HG03097 (cell line): ENCODE data around the gene CDC42.
"Not testable (repeated sequence)": the region's sequence is repeated elsewhere in the genome, so short reads cannot be mapped to it uniquely, and the experiment has no call there.

Experiments used
- ATAC-seq: cut with Tn5 transposase; IDR thresholded peaks from one replicate; pipeline ENCODE4 v1.9.1; 2021; ENCODE audit not compliant: unreplicated experiment, low FRiP score

The CDC42 gene

DNA sequence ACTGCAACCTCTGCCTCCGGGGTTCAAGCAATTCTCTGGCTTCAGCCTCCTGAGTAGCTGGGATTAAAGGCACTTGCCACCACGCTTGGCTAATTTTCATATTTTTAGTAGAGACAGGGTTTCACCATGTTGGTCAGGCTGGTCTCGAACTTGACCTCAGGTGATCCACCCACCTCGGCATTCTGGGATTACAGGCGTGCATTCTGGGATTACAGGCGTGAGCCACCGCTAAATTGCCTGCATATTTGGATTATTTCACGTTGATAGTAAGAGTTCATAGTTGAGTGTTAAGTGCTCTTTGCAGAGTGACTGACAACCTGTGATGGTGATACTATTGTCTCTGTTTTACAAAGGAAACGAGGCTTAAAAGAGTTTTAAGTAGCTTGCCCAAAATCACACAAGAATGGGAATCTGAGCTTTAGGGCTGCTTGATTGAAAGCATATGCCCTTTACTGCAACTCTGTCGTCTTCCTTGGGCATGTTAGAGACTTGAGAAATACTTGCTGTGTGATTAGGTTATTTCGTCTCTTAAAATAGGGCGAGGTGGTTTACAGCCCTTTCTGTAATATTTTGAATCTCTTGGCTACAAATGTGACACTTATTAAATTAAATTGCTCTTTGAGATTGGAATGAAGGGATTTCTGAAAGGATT is 12.4 kb downstream of the CDC42 start:
- ATAC-seq: no peak

- ATAC-seq: no peak
These were observed 19.0 kb downstream of the CDC42 start for GRCh38 chr1:22071511-22071910.

- no peak for ATAC-seq
These were observed 22.3 kb downstream of the CDC42 start for GRCh38 chr1:22074803-22075202.

GRCh38 chr1:22075718-22076117 is 23.2 kb downstream of the CDC42 start:
- ATAC-seq: no peak

DNA sequence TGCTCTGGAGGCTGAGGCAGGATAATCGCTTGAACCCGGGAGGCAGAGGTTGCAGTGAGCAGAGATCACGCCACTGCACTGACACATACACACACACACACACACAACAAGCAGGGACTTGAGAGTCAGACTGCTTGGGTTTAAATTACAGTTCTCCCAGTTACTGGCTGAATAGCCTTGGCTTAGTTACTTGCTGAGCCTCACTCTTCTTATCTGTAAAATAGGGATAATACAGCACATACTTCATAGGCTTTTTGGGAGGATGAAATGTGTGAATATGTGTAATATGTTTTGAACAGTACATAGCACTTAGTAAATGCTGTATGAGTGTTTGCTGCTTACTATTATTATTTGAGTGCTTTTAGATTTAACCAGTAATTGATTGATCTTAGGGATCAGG is 23.8 kb downstream of the CDC42 start:
- ATAC-seq: no peak

DNA sequence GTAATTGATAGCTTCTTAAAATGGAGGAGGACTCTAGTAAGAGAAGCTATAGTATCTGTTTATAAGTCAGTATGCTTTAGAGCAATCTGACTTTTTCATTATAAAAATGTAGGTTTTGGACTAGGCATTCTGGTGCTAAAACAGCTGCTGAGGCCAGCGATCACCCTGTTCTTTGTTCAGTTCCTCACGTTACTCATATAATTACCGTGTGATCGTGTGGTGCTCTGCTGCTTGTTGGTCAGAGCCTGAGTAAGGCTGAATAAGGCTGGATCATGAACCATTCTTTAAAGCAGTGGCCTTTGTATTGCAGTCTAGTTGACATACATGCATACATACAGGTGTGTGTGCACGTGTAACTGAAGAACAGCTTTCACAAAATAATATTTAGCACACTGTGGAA is 25.2 kb downstream of the CDC42 start:
- no peak for ATAC-seq

GRCh38 chr1:22078133-22078532 is 25.6 kb downstream of the CDC42 start:
- ATAC-seq: no peak

DNA sequence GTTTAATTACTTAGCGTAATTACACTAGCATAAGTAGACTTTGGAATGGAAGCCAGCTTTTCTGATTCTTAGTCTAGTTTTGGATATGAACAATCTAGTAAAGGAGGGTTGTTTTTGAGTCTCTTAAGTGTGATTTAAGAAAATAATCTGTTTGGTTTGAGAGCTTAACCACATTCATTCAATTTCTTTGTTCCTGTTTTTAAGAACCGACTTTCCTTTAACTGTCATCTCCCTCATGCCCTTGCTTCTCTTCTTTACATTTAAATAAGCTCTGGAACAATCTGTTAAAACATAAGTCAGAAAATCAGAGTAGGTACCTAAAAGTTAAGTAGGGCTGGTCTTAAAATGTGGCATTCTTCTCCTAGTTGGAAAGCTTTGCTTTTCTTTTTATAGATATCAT is 27.7 kb downstream of the CDC42 start:
- no peak for ATAC-seq

DNA sequence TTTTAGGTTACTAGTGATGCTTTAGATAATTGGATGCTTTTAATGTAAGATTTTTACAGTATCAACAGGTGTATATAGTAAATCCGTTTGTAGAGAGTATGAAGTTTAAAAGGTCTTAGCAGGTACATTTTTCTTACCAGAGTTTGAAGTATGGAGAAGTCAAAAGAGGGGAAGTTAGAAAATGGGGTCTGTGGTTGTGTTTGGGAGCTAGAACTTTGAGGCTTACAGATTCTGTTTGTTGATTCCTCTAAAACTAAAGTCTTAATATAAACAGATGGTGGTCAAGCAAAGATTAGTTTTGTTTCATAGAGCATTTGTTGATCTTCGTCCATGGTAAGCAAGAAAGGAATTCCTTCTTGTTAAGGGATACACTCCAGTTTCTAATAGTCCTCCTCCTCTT is 35.8 kb downstream of the CDC42 start:
- no peak for ATAC-seq

DNA sequence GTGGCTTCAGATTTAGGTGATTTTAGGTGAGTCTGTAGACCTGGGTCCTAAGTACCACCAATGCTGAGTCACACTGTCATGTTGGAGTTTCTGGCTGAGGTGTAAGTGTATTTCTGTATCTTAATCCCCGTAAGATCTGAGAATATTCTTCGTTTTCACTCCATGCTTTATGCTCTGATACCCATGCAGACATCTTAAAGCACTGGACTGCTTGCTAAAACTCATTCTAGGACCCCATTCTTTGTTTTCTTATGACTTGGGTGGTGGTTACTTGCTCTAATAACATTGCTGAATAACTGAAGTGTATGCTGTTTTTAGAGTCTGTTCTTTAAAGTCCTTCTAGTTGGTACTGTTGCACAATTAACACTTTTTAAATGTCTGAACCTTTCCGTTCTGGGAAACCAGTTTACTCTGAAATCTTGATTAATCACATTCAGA is 36.6 kb downstream of the CDC42 start:
- no peak for ATAC-seq

DNA sequence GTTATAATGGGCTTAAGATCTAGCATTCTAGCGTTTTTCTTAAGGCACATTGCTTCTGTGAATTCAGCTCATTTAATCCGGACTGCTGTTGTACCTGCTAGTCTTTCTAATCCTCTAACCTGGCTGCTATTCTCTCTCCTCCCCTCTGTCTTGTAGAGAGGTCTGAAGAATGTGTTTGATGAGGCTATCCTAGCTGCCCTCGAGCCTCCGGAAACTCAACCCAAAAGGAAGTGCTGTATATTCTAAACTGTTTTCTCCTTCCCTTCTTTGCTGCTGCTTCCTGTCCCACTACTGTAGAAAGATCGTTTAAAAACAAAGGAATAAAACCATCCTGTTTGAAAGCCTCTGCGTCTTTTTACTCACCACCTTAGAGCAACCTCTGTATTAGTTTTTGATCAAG is 37.3 kb downstream of the CDC42 start:
- ATAC-seq: no peak

DNA sequence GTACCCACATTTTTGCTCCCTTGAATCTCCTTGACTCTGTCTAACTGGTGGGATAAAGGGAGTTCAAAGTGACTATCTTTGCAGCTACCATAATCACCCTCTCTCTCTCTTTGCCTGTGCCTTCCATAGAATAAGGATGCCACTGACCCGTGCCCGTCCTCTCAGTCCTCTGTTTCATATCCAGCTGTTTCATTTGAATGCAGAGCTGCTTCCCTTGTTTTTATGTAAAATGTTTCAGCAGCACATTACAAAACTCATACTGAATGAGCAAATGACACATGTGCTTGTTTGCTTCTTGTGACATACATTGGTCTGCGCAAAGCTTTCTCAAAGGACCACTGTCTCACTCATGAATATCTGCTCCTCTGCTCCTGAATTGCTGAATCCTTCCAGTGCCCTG is 38.4 kb downstream of the CDC42 start:
- no peak for ATAC-seq

GRCh38 chr1:22092026-22092768 is 39.7 kb downstream of the CDC42 start:
- not testable (repeated sequence) for ATAC-seq

- ATAC-seq: no peak
These were observed 41.0 kb downstream of the CDC42 start for GRCh38 chr1:22093513-22093912.

GRCh38 chr1:22096036-22096435 is 43.5 kb downstream of the CDC42 start:
- no peak for ATAC-seq

DNA sequence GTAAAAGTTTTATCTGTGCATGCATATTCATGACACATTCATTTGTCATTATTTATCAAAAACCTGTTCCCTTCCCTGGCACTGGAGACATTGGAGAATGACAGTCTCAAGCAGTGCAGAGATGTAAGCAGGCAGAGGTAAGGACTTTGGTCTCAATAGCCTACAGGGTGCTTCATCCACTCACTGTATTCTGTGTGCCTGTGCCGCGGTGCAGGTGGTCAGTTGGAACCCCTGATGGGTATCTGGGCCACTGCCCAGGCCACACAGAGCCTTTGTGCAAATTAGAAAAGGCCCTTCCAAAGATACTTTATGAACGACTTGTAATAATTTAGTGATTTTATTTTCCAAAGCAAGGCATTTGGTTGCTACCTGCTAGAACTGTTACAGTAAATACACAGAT is 44.0 kb downstream of the CDC42 start:
- ATAC-seq: no peak

- no peak for ATAC-seq
These were observed 46.2 kb downstream of the CDC42 start for GRCh38 chr1:22098752-22099151.

DNA sequence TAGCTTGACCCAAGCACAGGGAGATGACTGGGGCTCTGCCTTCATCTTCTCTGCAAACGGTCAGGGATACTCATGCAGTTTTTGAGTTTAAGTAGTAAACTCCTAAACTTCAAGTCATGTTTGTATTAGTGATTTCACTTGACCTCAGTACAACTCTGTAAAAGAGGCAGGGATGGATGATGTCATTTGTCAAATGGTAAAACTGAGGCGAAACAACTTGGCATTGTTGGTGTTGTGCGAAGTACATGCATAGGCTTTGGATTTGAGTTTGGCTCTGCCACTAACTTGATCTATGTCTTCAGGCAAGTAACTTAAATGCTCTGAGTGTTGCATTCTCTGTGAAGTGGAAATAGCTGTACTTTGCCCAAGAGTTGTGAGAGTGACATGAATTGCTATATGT is 47.7 kb downstream of the CDC42 start:
- no peak for ATAC-seq

DNA sequence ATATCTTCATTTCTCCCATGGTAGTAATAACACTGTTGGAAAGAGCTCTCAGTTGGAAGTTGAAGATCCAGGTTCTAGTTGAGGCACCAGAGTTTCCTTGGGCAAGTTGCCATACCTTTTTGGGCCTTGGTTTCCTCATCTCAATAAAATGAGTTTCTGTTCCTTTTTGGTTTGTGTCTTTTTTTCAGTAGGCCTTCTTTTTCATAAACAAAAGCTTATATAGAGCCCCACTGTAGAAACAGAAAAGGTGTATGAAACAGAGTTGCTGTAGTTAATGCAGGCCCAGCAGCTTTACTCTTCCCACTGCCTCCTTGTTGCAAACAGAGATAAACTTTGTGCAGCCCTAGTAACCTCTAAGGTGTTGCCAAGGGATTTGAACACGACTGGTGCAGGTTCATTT is 48.7 kb downstream of the CDC42 start:
- no peak for ATAC-seq

- ATAC-seq: no peak
These were observed 49.5 kb downstream of the CDC42 start for GRCh38 chr1:22101995-22102394.

- ATAC-seq: no peak
These were observed 50.2 kb downstream of the CDC42 start for GRCh38 chr1:22102746-22103145.

- ATAC-seq: no peak
These were observed 51.6 kb downstream of the CDC42 start for GRCh38 chr1:22104094-22104493.
